Measurements from ENCODE around the gene RARRES2. TPM values are rescaled to one million over a fixed set of nuclear protein-coding genes. Genes with fewer than 3 reads are reported as not detected.

The RARRES2 gene
- total RNA-seq, 5 donors from 2014 or later (not counting 1 experiment from before 2014, with no cell fraction given), result 2.7 to 3.2 (median 2.7) TPM; not detected in 2

DNA sequence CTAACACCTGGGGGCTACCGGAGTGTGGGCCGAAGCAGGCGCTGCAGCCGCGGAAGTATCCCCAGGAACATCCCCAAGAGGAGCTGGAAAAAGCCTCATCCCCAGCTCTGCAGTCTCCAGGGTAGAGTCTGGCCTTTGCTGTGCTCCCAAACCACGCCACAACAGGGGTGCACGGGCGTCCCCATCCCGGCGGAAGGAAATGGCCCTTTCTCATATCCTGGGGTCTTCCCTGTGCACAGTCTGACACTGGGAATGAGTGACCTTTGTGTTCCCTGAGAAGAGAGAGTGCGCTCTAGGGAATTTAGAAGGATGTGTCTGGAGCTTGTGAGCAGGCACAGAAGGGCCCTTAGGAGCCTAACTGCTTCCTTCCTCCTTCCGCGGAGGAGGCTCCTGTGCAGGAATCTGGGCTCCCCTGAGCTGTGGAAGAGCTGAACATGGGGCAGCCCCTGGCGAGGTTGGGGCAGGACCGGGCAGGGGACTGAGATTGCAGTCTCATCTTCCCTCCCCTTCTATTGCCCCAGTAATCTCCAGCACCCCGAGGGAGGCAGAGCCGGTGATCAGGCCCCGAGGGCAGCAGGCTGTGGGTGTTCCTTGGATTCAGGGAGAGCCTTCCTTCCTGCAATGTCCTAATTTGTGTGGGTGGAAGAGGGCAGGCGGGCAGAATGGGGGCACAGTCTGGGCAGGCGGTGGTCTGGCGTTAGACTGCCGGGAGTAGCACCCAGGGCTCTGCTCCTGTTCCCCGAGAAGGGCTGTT, 28.5 kb upstream of the RARRES2 start:
- DNase-seq, result no peak
- no peak for ATAC-seq (replicated peaks in 1 of 4)
- POLR2A ChIA-PET, result interaction anchor here in 1 of 2 donors (0.6 to 1.2 kb wide), 2 partner anchors 15 to 34 kb away, joined by 3 read pairs; no protein-coding TSS in a partner anchor
- no peaks in the 10 kb centered on the region for H3K27me3 ChIP-seq (replicated peaks in 1 of 2; ENCODE audit: control insufficient read depth in 2 of 2, extremely low read depth in 1 of 2, insufficient read depth in 2 of 2, low read length in 1 of 2)
- peaks cover 11% of the 10 kb centered on the region for H3K36me3 Mint-ChIP-seq
- CTCF ChIA-PET, result interaction anchor here (1.1 to 1.9 kb wide), 4 partner anchors 13 to 36 kb away, joined by 3 to 6 read pairs (median 6); a partner anchor contains a TSS
- H3K4me3 Mint-ChIP-seq, result peak overlapping the region; percentile 92 to 96 (median 95)
- WGBS (ENCODE audit: insufficient coverage), result 65% methylated on average over 14 of the region's 23 CpGs
- H3K4me3 ChIP-seq (ENCODE audit: control insufficient read depth in 1 of 2, extremely low read depth in 1 of 2, low read length in 1 of 2), result peak overlapping the region; percentile 66 to 82
- H3K4me1 ChIP-seq (ENCODE audit: control insufficient read depth in 1 of 2, extremely low read depth in 1 of 2, insufficient read depth in 2 of 2, low read length in 2 of 2), result peaks cover 10 to 36% of the 10 kb centered on the region in 2 experiments
- no peaks in the 10 kb centered on the region for H3K9me3 Mint-ChIP-seq
- H3K27ac Mint-ChIP-seq, result peak overlapping the region; percentile 95 to 96
- H3K36me3 ChIP-seq (ENCODE audit: control insufficient read depth in 2 of 2, extremely low read depth in 1 of 2, insufficient read depth in 1 of 2, low read length in 1 of 2), result peaks cover 0 to 3% of the 10 kb centered on the region in 2 donors
- peaks cover 53 to 62% (median 61%) of the 10 kb centered on the region in 3 donors for H3K4me1 Mint-ChIP-seq
- no peaks in the 10 kb centered on the region for H3K27me3 Mint-ChIP-seq
- no peaks in the 10 kb centered on the region for H3K9me3 ChIP-seq
- peak overlapping the region; percentile 40 for H3K27ac ChIP-seq (ENCODE audit: low read length)

GRCh38 chr7:150368884-150369747, 27.7 kb upstream of the RARRES2 start:
- Mint-ChIP-seq H3K4me3 (peak overlapping the region; percentile 92 to 96 (median 95)), H3K36me3 (peaks cover 11% of the 10 kb centered on the region), H3K27me3 (no peaks in the 10 kb centered on the region), H3K27ac (peak overlapping the region; percentile 95 to 96), H3K9me3 (no peaks in the 10 kb centered on the region), H3K4me1 (peaks cover 53 to 59% (median 59%) of the 10 kb centered on the region in 3 donors)
- POLR2A ChIA-PET, result interaction anchor here (0.6 kb wide), 2 partner anchors 35 to 507 kb away, joined by 3 to 5 read pairs; no protein-coding TSS in a partner anchor
- peak; percentile 69 to 73 (median 71) for ATAC-seq (replicated peaks in 1 of 4)
- DNase-seq, result peak in 30 of 35 experiments; percentile 25 to 80 (median 56)
- Histone ChIP-seq H3K27me3 (replicated peaks in 1 of 2; ENCODE audit: control insufficient read depth in 2 of 2, extremely low read depth in 1 of 2, insufficient read depth in 2 of 2, low read length in 1 of 2) (no peaks in the 10 kb centered on the region), H3K4me1 (ENCODE audit: control insufficient read depth in 1 of 2, extremely low read depth in 1 of 2, insufficient read depth in 2 of 2, low read length in 2 of 2) (peaks cover 13 to 38% of the 10 kb centered on the region in 2 experiments), H3K27ac (ENCODE audit: low read length) (peak overlapping the region; percentile 40), H3K9me3 (no peaks in the 10 kb centered on the region), H3K36me3 (ENCODE audit: control insufficient read depth in 2 of 2, extremely low read depth in 1 of 2, insufficient read depth in 1 of 2, low read length in 1 of 2) (peaks cover 0 to 3% of the 10 kb centered on the region in 2 donors), H3K4me3 (ENCODE audit: control insufficient read depth in 1 of 2, extremely low read depth in 1 of 2, low read length in 1 of 2) (peak overlapping the region; percentile 66 to 82)
- CTCF ChIA-PET, result interaction anchor here in 1 of 2 donors (0.7 to 1.3 kb wide), 4 partner anchors 9 to 607 kb away, joined by 3 to 5 read pairs (median 3); no protein-coding TSS in a partner anchor
- 0% methylated on average over 47 of the region's 58 CpGs for WGBS (ENCODE audit: insufficient coverage)

- no peaks in the 10 kb centered on the region for H3K9me3 ChIP-seq
- Mint-ChIP-seq H3K36me3 (peaks cover 11% of the 10 kb centered on the region), H3K27me3 (no peaks in the 10 kb centered on the region), H3K4me1 (peaks cover 51 to 57% (median 56%) of the 10 kb centered on the region in 3 donors), H3K9me3 (no peaks in the 10 kb centered on the region), H3K27ac (peak within 1 kb of the TSS; percentile 95 to 96), H3K4me3 (peak within 1 kb of the TSS; percentile 92 to 96 (median 95))
- H3K36me3 ChIP-seq (ENCODE audit: control insufficient read depth in 2 of 2, extremely low read depth in 1 of 2, insufficient read depth in 1 of 2, low read length in 1 of 2), result no peaks in the 10 kb centered on the region
- H3K4me3 ChIP-seq (ENCODE audit: control insufficient read depth in 1 of 2, extremely low read depth in 1 of 2, low read length in 1 of 2), result peak within 1 kb of the TSS; percentile 66 to 82
- H3K4me1 ChIP-seq (ENCODE audit: control insufficient read depth in 1 of 2, extremely low read depth in 1 of 2, insufficient read depth in 2 of 2, low read length in 2 of 2), result peaks cover 14 to 41% of the 10 kb centered on the region in 2 experiments
- under 1% methylated on average over 82 of the region's 85 CpGs for WGBS (ENCODE audit: insufficient coverage)
- ChIA-PET POLR2A (interaction anchor here in 1 of 2 donors (0.7 kb wide), 1 partner anchor 34 kb away, joined by 3 read pairs; no protein-coding TSS in a partner anchor), CTCF (interaction anchor here in 1 of 2 donors (0.7 to 1.3 kb wide), 3 partner anchors 10 to 607 kb away, joined by 3 read pairs; no protein-coding TSS in a partner anchor)
- peak within 1 kb of the TSS; percentile 40 for H3K27ac ChIP-seq (ENCODE audit: low read length)
- ATAC-seq (replicated peaks in 1 of 4) (peak; percentile 58 to 67 (median 63)), DNase-seq (peak; percentile 46 to 84 (median 68))
- H3K27me3 ChIP-seq (replicated peaks in 1 of 2; ENCODE audit: control insufficient read depth in 2 of 2, extremely low read depth in 1 of 2, insufficient read depth in 2 of 2, low read length in 1 of 2), result no peaks in the 10 kb centered on the region
Measured at GRCh38 chr7:150368096-150368883, 26.9 kb upstream of the RARRES2 start, which contains the start of gene REPIN1. Gene REPIN1, plus strand, starts transcription at chr7:150368822. Its CDS starts 890 bp downstream, at chr7:150369712.

DNA sequence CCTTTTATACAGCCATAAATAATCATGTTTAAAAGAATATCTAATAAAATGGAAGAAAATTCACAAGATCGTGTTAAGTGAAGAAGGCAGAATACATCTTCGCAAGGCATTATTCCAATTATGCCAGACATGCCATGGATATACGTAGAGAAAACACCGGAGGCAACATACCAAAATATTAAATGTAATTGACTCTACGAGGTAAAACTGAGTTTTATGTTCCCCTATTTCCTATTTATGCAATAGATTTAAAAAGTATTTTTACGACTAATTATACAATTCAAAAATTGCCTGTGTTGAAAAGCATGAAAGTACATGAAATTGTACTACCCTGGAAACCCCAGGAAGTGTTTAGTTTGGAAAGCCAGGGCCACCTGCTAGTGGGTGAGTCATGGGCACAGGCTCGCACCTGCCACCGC, 26.3 kb upstream of the RARRES2 start:
- H3K27me3 ChIP-seq (replicated peaks in 1 of 2; ENCODE audit: control insufficient read depth in 2 of 2, extremely low read depth in 1 of 2, insufficient read depth in 2 of 2, low read length in 1 of 2), result no peaks in the 10 kb centered on the region
- H3K9me3 ChIP-seq, result no peaks in the 10 kb centered on the region
- peak overlapping the region; percentile 83 to 92 (median 86) for H3K4me3 Mint-ChIP-seq
- H3K27me3 Mint-ChIP-seq, result no peaks in the 10 kb centered on the region
- H3K4me1 ChIP-seq (ENCODE audit: control insufficient read depth in 1 of 2, extremely low read depth in 1 of 2, insufficient read depth in 2 of 2, low read length in 2 of 2), result peaks cover 14 to 41% of the 10 kb centered on the region in 2 experiments
- DNase-seq, result no peak
- POLR2A ChIA-PET, result no interaction called here
- 0% methylated on average over 2 of the region's 8 CpGs for WGBS (ENCODE audit: insufficient coverage)
- no peaks in the 10 kb centered on the region for H3K36me3 ChIP-seq (ENCODE audit: control insufficient read depth in 2 of 2, extremely low read depth in 1 of 2, insufficient read depth in 1 of 2, low read length in 1 of 2)
- H3K27ac Mint-ChIP-seq, result peak overlapping the region; percentile 92
- peaks cover 7% of the 10 kb centered on the region for H3K36me3 Mint-ChIP-seq
- peak overlapping the region; percentile 66 to 82 for H3K4me3 ChIP-seq (ENCODE audit: control insufficient read depth in 1 of 2, extremely low read depth in 1 of 2, low read length in 1 of 2)
- no peaks in the 10 kb centered on the region for H3K9me3 Mint-ChIP-seq
- CTCF ChIA-PET, result interaction anchor here in 1 of 2 donors (0.7 to 1.8 kb wide), 2 partner anchors 10 to 38 kb away, joined by 5 to 7 read pairs; no protein-coding TSS in a partner anchor
- peak in 2 of 4 experiments; percentile 35 to 55 for ATAC-seq (replicated peaks in 1 of 4)
- peak overlapping the region; percentile 30 for H3K27ac ChIP-seq (ENCODE audit: low read length)
- H3K4me1 Mint-ChIP-seq, result peaks cover 48 to 55% (median 53%) of the 10 kb centered on the region in 3 donors

- Mint-ChIP-seq H3K9me3 (no peaks in the 10 kb centered on the region), H3K4me3 (peak overlapping the region; percentile 2 to 51 (median 50)), H3K27ac (peak overlapping the region; percentile 84 to 85), H3K27me3 (no peaks in the 10 kb centered on the region), H3K36me3 (peaks cover 3% of the 10 kb centered on the region), H3K4me1 (peaks cover 45 to 61% (median 49%) of the 10 kb centered on the region in 3 donors)
- Histone ChIP-seq H3K27me3 (replicated peaks in 1 of 2; ENCODE audit: control insufficient read depth in 2 of 2, extremely low read depth in 1 of 2, insufficient read depth in 2 of 2, low read length in 1 of 2) (no peaks in the 10 kb centered on the region), H3K4me1 (ENCODE audit: control insufficient read depth in 1 of 2, extremely low read depth in 1 of 2, insufficient read depth in 2 of 2, low read length in 2 of 2) (peaks cover 14 to 37% of the 10 kb centered on the region in 2 experiments), H3K4me3 (ENCODE audit: control insufficient read depth in 1 of 2, extremely low read depth in 1 of 2, low read length in 1 of 2) (no peak overlapping the region), H3K36me3 (ENCODE audit: control insufficient read depth in 2 of 2, extremely low read depth in 1 of 2, insufficient read depth in 1 of 2, low read length in 1 of 2) (no peaks in the 10 kb centered on the region), H3K9me3 (no peaks in the 10 kb centered on the region), H3K27ac (ENCODE audit: low read length) (no peak overlapping the region)
- ChIA-PET CTCF (interaction anchor here (0.6 to 1.8 kb wide), 6 partner anchors 8 to 1561 kb away, joined by 3 to 7 read pairs (median 5); no protein-coding TSS in a partner anchor), POLR2A (interaction anchor here (0.5 to 0.7 kb wide), 2 partner anchors 40 to 981 kb away, joined by 4 read pairs; a partner anchor contains a TSS)
- WGBS (ENCODE audit: insufficient coverage), result 80% methylated on average over 1 of the region's 5 CpGs
- DNase-seq, result no peak
- ATAC-seq (replicated peaks in 1 of 4), result no peak
Measured at GRCh38 chr7:150365673-150366398, 24.4 kb upstream of the RARRES2 start.
